ENCODE data around the gene PLA2G4F.

- TF ChIP-seq SIN3A (IDR thresholded peaks at IDR 0.05; ENCODE audit: borderline replicate concordance, insufficient read depth, low read length) (no peak), REST (IDR thresholded peaks at IDR 0.05; ENCODE audit: insufficient read depth in 1 of 2, low read depth in 2 of 2, low read length in 2 of 2) (no peak), POLR2AphosphoS5 (IDR thresholded peaks at IDR 0.05; ENCODE audit: low read depth, low read length) (no peak), TAF1 (IDR thresholded peaks at IDR 0.05; ENCODE audit: borderline replicate concordance, insufficient read depth, low read length) (no peak)
Observed at GRCh38 chr15:42141795-42142667, 14.4 kb downstream of the PLA2G4F start.
